B cell (primary cell): ENCODE measurements around the gene NID1. TPM values are rescaled to one million over a fixed set of nuclear protein-coding genes. Genes with fewer than 3 reads are reported as not detected.

Experiments
- ATAC-seq: fragments of 200-7000 bp; cut with Tn5 transposase; one replicate; pipeline ENCODE4 v1.10.0; 2021; ENCODE audit warnings: low read depth, mild to moderate bottlenecking, moderate number of reproducible peaks, moderate library complexity
- CTCF ChIA-PET: fragments of 350-600 bp; sonication (Branson Sonifier 250); formaldehyde crosslinking; loops from one replicate; lab custom pipeline; 2021; ENCODE audit warnings: antibody characterized with exemption, inconsistent platforms; lab: Charles Lee
- POLR2A ChIA-PET: fragments of 350-600 bp; sonication (Branson Sonifier 250); formaldehyde crosslinking; loops from one replicate; lab custom pipeline; 2021; ENCODE audit warnings: antibody characterized with exemption; lab: Charles Lee
- DNase-seq: peaks from one replicate; pipeline ENCODE4 v3.0.0; 2013
- H2AFZ ChIP-seq: 2 replicates; pipeline ENCODE4 v1.6.1; 2012; ENCODE audit warnings: mild to moderate bottlenecking, low read depth, low read length; ENCODE audit not compliant: insufficient read depth, poor library complexity, severe bottlenecking
- H3K27ac ChIP-seq, 2 donors: 1 replicate in 1 of 2; 2 replicates in 1 of 2; pipeline ENCODE4 v1.5.1; 2012 to 2013; ENCODE audit warnings: low read length in 2 of 2, mild to moderate bottlenecking in 2 of 2, moderate library complexity in 1 of 2
- H3K27me3 ChIP-seq, 4 experiments: fragments of 200-600 bp in 1 of 4; sonication (generic) in 1 of 4; replicated peaks in 1 of 4; 1 replicate in 2 of 4; 2 replicates in 2 of 4; pipeline versions ENCODE4 v1.6.1 to v1.7.0; 2013 to 2016; ENCODE audit warnings: low read length in 3 of 4, mild to moderate bottlenecking in 2 of 4, mixed read lengths in 1 of 4, moderate library complexity in 1 of 4; ENCODE audit not compliant: insufficient read depth in 4 of 4, control insufficient read depth in 3 of 4; ENCODE audit errors: control extremely low read depth in 1 of 4
- H3K36me3 ChIP-seq, 2 experiments: replicated peaks in 1 of 2; 1 replicate in 1 of 2; 2 replicates in 1 of 2; pipeline versions ENCODE4 v1.6.1 to v1.7.1; 2013; ENCODE audit warnings: low read length in 1 of 2; ENCODE audit not compliant: insufficient read depth in 2 of 2, control insufficient read depth in 1 of 2; ENCODE audit errors: control extremely low read depth in 1 of 2, extremely low read depth in 1 of 2
- H3K4me1 ChIP-seq, 2 donors: fragments of 200-600 bp in 1 of 2; sonication (generic) in 1 of 2; 1 replicate in 1 of 2; 2 replicates in 1 of 2; pipeline versions ENCODE4 v1.5.1 to v1.6.1; 2013 to 2017; ENCODE audit warnings: low read length in 2 of 2; ENCODE audit not compliant: control insufficient read depth in 2 of 2, insufficient read depth in 2 of 2
- H3K4me2 ChIP-seq: replicated peaks from 2 replicates; pipeline ENCODE3; 2012; ENCODE audit warnings: mild to moderate bottlenecking, low read depth, low read length; ENCODE audit not compliant: poor library complexity, severe bottlenecking
- H3K4me3 ChIP-seq, 5 experiments: fragments of 200-600 bp in 1 of 5; sonication (generic) in 1 of 5; 1 replicate in 3 of 5; 2 replicates in 2 of 5; pipeline versions ENCODE4 v1.5.1 to v1.7.0; 2011 to 2016; ENCODE audit warnings: low read length in 4 of 5, mild to moderate bottlenecking in 4 of 5, low read depth in 2 of 5, control low read depth in 1 of 5, moderate library complexity in 1 of 5; ENCODE audit not compliant: insufficient read depth in 1 of 5; ENCODE audit errors: control extremely low read depth in 1 of 5, extremely low read depth in 1 of 5
- H3K79me2 ChIP-seq: fragments of 200-600 bp; sonication (generic); one replicate; pipeline ENCODE4 v1.6.0; 2016; ENCODE audit warnings: low read length; ENCODE audit not compliant: control insufficient read depth, insufficient read depth
- H3K9ac ChIP-seq: fragments of 200-600 bp; sonication (generic); 2 replicates; pipeline ENCODE4 v1.6.1; 2017; ENCODE audit warnings: mild to moderate bottlenecking, low read length, moderate library complexity
- H3K9me3 ChIP-seq, 3 donors: one replicate each; pipeline versions ENCODE4 v1.6.1 to v1.7.1; 2013; ENCODE audit warnings: low read length in 2 of 3; ENCODE audit not compliant: control insufficient read depth in 2 of 3, insufficient read depth in 1 of 3; ENCODE audit errors: control extremely low read depth in 1 of 3
- H4K20me1 ChIP-seq: 2 replicates; pipeline ENCODE4 v1.6.0; 2012; ENCODE audit warnings: mild to moderate bottlenecking, low read length; ENCODE audit not compliant: insufficient read depth, control insufficient read depth, poor library complexity, severe bottlenecking
- H3K27ac Mint-ChIP-seq: one replicate; pipeline ENCODE4 v1.8.0; 2021; ENCODE audit warnings: mixed read lengths
- H3K27me3 Mint-ChIP-seq: one replicate; pipeline ENCODE4 v1.8.0; 2021; ENCODE audit warnings: mixed read lengths
- H3K4me1 Mint-ChIP-seq: one replicate; pipeline ENCODE4 v1.8.0; 2021; ENCODE audit warnings: mixed read lengths
- H3K4me3 Mint-ChIP-seq: one replicate; pipeline ENCODE4 v1.8.0; 2021; ENCODE audit warnings: mixed read lengths
- H3K9me3 Mint-ChIP-seq: one replicate; pipeline ENCODE4 v1.8.0; 2022; ENCODE audit warnings: mixed read lengths; ENCODE audit not compliant: insufficient read depth
- EZH2 ChIP-seq: IDR thresholded peaks from 2 replicates; pipeline ENCODE4 v1.6.1; 2012; ENCODE audit warnings: borderline replicate concordance, low read depth, mild to moderate bottlenecking, moderate library complexity, low read length; ENCODE audit not compliant: insufficient read depth, poor library complexity, severe bottlenecking
- WGBS: methylation state at CpG from one replicate; pipeline ENCODE4 v1.1.5; 2013; ENCODE audit warnings: missing lambda C conversion rate; ENCODE audit not compliant: insufficient coverage; 5-methylcytosine and 5-hydroxymethylcytosine counted together
- intact Hi-C: fragments of 100-400 bp; cut with micrococcal nuclease; formaldehyde crosslinking; loops from one replicate; pipeline ENCODE4 v1.10.0; 2022
- polyA plus RNA-seq: library from polyadenylated mRNA; depleted of rRNA; stranded (reverse); fragments of >200 nt; gene quantifications from 2 replicates; pipeline ENCODE4 v1.2.3, GENCODE V29; 2012
- total RNA-seq, 2 donors: library from RNA; stranded (reverse); fragments of 120-200 nt in 1 of 2; gene quantifications; 1 replicate in 1 of 2; 2 replicates in 1 of 2; pipeline versions ENCODE4 v1.2.3 to v1.2.4, GENCODE V29; 2013 to 2022
- TF ChIP-seq, protein P1 (sequence below): fragments of 200-600 bp; IDR thresholded peaks from one replicate; pipeline ENCODE4 v1.8.0; 2022; ENCODE audit warnings: antibody characterized with exemption, mild to moderate bottlenecking

The NID1 gene
- total and polyA plus RNA-seq, 2 donors (not counting 1 experiment from before 2014, with no cell fraction given) = 0.06 TPM; not detected in 1

DNA sequence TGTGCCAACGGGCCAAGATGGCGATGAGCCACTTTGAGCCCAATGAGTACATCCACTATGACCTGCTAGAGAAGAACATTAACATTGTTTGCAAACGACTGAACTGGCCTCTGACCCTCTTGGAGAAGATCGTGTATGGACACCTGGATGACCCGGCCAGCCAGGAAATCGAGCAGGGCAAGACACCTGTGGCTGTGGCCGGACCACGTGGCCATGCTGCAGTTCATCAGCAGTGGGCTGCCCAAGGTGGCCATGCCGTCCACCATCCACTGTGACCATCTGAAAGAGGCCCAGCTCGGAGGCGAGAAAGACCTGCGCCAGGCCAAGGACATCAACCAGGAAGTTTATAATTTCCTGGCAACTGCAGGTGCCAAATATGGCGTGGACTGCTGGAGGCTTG lies 45.2 kb upstream of the NID1 start:
- H3K4me2 ChIP-seq = no peak overlapping the region
- H3K27me3 ChIP-seq = no peaks in the 10 kb centered on the region
- H3K27ac Mint-ChIP-seq = no peak overlapping the region
- 94% methylated on average over 12 of the region's 13 CpGs for WGBS
- H2AFZ ChIP-seq = no peak overlapping the region
- H3K9me3 ChIP-seq = peaks cover 0 to 2% (median 0%) of the 10 kb centered on the region in 3 donors
- TF ChIP-seq, protein P1, sequence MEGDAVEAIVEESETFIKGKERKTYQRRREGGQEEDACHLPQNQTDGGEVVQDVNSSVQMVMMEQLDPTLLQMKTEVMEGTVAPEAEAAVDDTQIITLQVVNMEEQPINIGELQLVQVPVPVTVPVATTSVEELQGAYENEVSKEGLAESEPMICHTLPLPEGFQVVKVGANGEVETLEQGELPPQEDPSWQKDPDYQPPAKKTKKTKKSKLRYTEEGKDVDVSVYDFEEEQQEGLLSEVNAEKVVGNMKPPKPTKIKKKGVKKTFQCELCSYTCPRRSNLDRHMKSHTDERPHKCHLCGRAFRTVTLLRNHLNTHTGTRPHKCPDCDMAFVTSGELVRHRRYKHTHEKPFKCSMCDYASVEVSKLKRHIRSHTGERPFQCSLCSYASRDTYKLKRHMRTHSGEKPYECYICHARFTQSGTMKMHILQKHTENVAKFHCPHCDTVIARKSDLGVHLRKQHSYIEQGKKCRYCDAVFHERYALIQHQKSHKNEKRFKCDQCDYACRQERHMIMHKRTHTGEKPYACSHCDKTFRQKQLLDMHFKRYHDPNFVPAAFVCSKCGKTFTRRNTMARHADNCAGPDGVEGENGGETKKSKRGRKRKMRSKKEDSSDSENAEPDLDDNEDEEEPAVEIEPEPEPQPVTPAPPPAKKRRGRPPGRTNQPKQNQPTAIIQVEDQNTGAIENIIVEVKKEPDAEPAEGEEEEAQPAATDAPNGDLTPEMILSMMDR = no peak
- TF ChIP-seq EZH2 = no peak
- no peaks in the 10 kb centered on the region for H3K79me2 ChIP-seq
- H3K27ac ChIP-seq = no peak overlapping the region
- H3K36me3 ChIP-seq = no peaks in the 10 kb centered on the region
- H3K9me3 Mint-ChIP-seq = no peaks in the 10 kb centered on the region
- intact Hi-C loops = no loop called here
- DNase-seq (no peak), ATAC-seq (no peak)
- no peaks in the 10 kb centered on the region for H4K20me1 ChIP-seq
- no peak overlapping the region for H3K9ac ChIP-seq
- H3K4me3 Mint-ChIP-seq = no peak overlapping the region
- H3K4me1 Mint-ChIP-seq = no peaks in the 10 kb centered on the region
- H3K4me1 ChIP-seq = no peaks in the 10 kb centered on the region
- ChIA-PET CTCF (interaction anchor here (1.6 to 12.0 kb wide), 2 partner anchors 235 to 379 kb away, joined by 5 to 174 read pairs; no protein-coding TSS in a partner anchor), POLR2A (no interaction called here)
- no peak overlapping the region for H3K4me3 ChIP-seq
- no peaks in the 10 kb centered on the region for H3K27me3 Mint-ChIP-seq

DNA sequence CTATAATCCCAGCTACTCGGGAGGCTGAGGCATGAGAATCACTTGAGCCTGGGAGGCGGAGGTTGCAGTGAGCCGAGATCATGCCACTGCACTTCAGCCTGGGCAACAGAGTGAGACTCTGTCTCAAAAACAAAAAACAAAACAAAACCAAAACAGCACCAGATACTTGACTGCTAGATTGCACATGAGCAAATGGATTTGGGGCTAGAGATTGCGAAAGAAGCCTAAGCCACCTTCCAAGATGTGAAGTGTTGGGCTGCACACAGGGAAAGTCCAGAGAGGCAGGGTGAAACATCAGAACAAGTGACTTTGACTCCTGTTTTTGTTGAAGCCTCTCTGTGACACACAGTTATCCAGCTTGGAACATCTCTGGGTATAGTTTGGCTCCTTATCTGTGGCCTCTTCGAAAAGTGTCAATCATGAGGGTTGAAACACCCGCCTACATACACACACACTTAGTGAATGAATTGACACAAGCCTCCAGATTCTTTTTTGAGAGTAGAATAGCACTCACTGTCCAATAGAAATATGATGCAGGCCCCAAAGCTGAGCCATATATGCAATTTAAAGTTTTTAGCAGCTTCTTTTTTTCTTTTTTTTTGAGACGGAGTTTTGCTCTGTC lies 43.2 kb upstream of the NID1 start:
- H4K20me1 ChIP-seq = no peaks in the 10 kb centered on the region
- peaks cover 4% of the 10 kb centered on the region for H3K27me3 Mint-ChIP-seq
- ChIA-PET POLR2A (no interaction called here), CTCF (interaction anchor here (0.5 to 12.0 kb wide), 10 partner anchors 9 to 1454 kb away, joined by 3 to 174 read pairs (median 5); no protein-coding TSS in a partner anchor)
- no peaks in the 10 kb centered on the region for H3K36me3 ChIP-seq
- intact Hi-C loops = loop anchor here (5.0 to 10.0 kb wide), 2 partner anchors 177 to 239 kb away; partner anchors contain the start of gene ERO1B
- H2AFZ ChIP-seq = no peak overlapping the region
- ATAC-seq (no peak), DNase-seq (no peak)
- no peaks in the 10 kb centered on the region for H3K79me2 ChIP-seq
- H3K4me1 ChIP-seq = peaks cover 0 to 3% of the 10 kb centered on the region in 2 donors
- peaks cover 0 to under 1% (median 0%) of the 10 kb centered on the region in 4 experiments for H3K27me3 ChIP-seq
- no peak overlapping the region for H3K27ac ChIP-seq
- TF ChIP-seq, protein P1 = no peak
- TF ChIP-seq EZH2 = no peak
- H3K27ac Mint-ChIP-seq = no peak overlapping the region
- H3K9ac ChIP-seq = no peak overlapping the region
- H3K4me3 ChIP-seq = no peak overlapping the region
- peaks cover 2% of the 10 kb centered on the region for H3K4me1 Mint-ChIP-seq
- H3K9me3 ChIP-seq = no peaks in the 10 kb centered on the region
- H3K4me3 Mint-ChIP-seq = no peak overlapping the region
- H3K9me3 Mint-ChIP-seq = no peaks in the 10 kb centered on the region
- H3K4me2 ChIP-seq = no peak overlapping the region
- 94% methylated on average over 6 of the region's 7 CpGs for WGBS
